ENCODE measurements around the gene VSX2.

The VSX2 gene

DNA sequence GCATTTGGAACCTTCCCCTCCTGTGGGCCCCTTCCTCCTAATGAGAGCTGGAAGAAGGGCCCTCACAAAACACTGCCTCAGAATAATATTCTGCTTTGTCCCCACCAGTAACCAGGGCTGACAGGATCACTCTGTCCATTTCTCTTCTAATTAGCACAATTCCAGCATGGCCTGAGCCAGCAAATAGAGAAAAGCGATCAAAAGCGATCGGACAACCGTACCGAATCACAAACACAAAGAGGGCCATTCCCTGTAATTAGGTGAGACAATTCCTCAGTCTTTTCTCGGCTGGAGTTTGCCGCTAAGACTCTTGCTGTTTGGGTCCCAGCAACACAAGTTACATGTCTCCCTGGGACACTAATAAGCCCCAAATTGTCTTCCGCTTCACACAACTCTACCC is 35.6 kb upstream of the VSX2 start:
- DNase-seq (ENCODE audit: insufficient read length, low spot score) (no peak), FAIRE-seq (no peak)
- TF ChIP-seq, protein P1, sequence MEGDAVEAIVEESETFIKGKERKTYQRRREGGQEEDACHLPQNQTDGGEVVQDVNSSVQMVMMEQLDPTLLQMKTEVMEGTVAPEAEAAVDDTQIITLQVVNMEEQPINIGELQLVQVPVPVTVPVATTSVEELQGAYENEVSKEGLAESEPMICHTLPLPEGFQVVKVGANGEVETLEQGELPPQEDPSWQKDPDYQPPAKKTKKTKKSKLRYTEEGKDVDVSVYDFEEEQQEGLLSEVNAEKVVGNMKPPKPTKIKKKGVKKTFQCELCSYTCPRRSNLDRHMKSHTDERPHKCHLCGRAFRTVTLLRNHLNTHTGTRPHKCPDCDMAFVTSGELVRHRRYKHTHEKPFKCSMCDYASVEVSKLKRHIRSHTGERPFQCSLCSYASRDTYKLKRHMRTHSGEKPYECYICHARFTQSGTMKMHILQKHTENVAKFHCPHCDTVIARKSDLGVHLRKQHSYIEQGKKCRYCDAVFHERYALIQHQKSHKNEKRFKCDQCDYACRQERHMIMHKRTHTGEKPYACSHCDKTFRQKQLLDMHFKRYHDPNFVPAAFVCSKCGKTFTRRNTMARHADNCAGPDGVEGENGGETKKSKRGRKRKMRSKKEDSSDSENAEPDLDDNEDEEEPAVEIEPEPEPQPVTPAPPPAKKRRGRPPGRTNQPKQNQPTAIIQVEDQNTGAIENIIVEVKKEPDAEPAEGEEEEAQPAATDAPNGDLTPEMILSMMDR (IDR thresholded peaks at IDR 0.05; ENCODE audit: insufficient read depth, missing control alignments), result no peak

DNA sequence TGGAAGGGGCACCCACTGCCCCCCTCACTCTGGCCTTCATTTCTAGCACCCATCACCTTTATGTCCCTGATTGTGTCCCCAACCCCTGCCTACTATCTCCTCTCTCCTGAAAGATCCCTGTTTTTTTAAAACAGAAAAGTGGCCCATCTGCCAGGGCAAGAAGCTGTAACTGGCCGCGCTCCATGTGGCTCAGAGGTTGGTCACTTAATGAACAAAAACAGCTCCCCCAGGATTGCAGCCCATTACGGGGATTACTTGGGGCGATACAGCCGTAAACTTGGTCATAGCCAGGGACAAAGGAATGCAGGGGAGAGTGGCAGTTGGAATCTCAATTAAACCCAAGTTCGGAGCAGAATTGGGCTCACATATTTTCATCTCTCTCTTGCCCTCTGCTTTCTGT is 34.8 kb upstream of the VSX2 start:
- no peak for FAIRE-seq
- TF ChIP-seq, protein P1 (IDR thresholded peaks at IDR 0.05; ENCODE audit: insufficient read depth, missing control alignments), result no peak
- DNase-seq (ENCODE audit: insufficient read length, low spot score), result no peak

- DNase-seq (ENCODE audit: insufficient read length, low spot score), result no peak
- TF ChIP-seq, protein P1 (IDR thresholded peaks at IDR 0.05; ENCODE audit: insufficient read depth, missing control alignments), result no peak
- FAIRE-seq, result no peak
Observed at GRCh38 chr14:74205882-74206281, 33.4 kb upstream of the VSX2 start.

DNA sequence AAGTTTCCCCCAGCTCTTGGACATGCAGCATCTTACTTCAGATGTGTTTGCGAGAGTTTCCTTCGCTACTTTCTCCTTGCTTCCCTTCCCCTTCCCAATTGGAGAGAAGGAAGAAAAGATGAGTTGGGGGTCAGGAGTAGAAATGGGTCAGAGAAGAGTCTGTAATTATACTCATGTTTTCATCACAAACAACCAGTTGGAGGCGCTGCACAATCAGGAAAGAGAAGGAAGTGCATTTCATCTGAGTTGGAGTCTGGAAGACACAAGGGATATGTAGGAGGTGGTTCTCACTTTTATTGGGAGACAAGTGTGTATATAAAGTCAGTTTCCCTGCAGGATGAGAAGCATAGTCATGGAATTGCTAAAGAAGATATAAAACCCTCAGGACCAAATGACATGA is 31.3 kb upstream of the VSX2 start:
- TF ChIP-seq, protein P1 (IDR thresholded peaks at IDR 0.05; ENCODE audit: insufficient read depth, missing control alignments), result peak; percentile 57
- FAIRE-seq, result no peak
- DNase-seq (ENCODE audit: insufficient read length, low spot score), result no peak

- DNase-seq (ENCODE audit: insufficient read length, low spot score) (no peak), FAIRE-seq (no peak)
- TF ChIP-seq, protein P1 (IDR thresholded peaks at IDR 0.05; ENCODE audit: insufficient read depth, missing control alignments), result no peak
Observed at GRCh38 chr14:74208642-74209041, 30.6 kb upstream of the VSX2 start.

GRCh38 chr14:74211945-74212580 is 27.2 kb upstream of the VSX2 start:
- FAIRE-seq (no peak), DNase-seq (ENCODE audit: insufficient read length, low spot score) (no peak)
- TF ChIP-seq, protein P1 (IDR thresholded peaks at IDR 0.05; ENCODE audit: insufficient read depth, missing control alignments), result no peak

- no peak for FAIRE-seq
- TF ChIP-seq, protein P1 (IDR thresholded peaks at IDR 0.05; ENCODE audit: insufficient read depth, missing control alignments), result no peak
- no peak for DNase-seq (ENCODE audit: insufficient read length, low spot score)
Observed at GRCh38 chr14:74213907-74214803, 25.1 kb upstream of the VSX2 start.

Measured in D721Med (cell line).